ENCODE data around the gene BEGAIN. TPM values are rescaled to one million over a fixed set of nuclear protein-coding genes. Genes with fewer than 3 reads are reported as not detected.

The BEGAIN gene
- total RNA-seq, 1 donor from 2014 or later, result 0.54 TPM

DNA sequence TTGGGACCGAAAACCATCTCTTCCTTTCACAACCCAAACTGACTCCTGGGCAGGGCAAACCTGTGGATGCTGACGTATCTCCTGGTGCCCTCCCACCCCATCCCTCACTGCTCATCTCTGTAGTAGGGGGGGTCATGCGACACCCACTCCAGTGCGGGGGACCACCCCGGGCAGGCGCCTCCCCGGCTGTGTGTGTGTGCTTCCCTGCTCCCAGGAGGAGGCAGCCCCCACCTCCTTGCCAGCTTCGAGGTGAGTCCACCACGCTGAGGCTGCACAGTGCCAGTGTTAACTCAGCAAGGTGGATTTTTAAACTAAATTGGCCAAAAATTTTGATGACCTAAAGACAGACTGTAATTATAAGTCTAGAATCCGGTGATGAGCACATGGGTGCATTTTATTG lies 46.2 kb upstream of the BEGAIN start:
- H3K9me3 Mint-ChIP-seq (ENCODE audit: unreplicated experiment), result peaks cover 6% of the 10 kb centered on the region
- FAIRE-seq, result no peak
- Histone ChIP-seq H2AFZ (ENCODE audit: low read depth, low read length) (no peak overlapping the region), H3K4me2 (ENCODE audit: low read length) (no peak overlapping the region), H3K27me3 (ENCODE audit: insufficient read depth, low read length) (peaks cover 14% of the 10 kb centered on the region), H3K4me1 (ENCODE audit: insufficient read depth, low read length) (no peaks in the 10 kb centered on the region), H3K9me3 (ENCODE audit: insufficient read depth, low read depth, low read length) (no peaks in the 10 kb centered on the region), H3K4me3 (ENCODE audit: insufficient read depth, low read depth, low read length) (no peak overlapping the region), H3K9ac (ENCODE audit: low read length) (no peak overlapping the region), H3K36me3 (ENCODE audit: insufficient read depth, low read length) (no peaks in the 10 kb centered on the region), H3K27ac (ENCODE audit: low read depth, low read length) (no peak overlapping the region), H4K20me1 (ENCODE audit: insufficient read depth, low read length) (no peaks in the 10 kb centered on the region), H3K79me2 (ENCODE audit: insufficient read depth, low read length) (no peaks in the 10 kb centered on the region)
- TF ChIP-seq, protein P1, sequence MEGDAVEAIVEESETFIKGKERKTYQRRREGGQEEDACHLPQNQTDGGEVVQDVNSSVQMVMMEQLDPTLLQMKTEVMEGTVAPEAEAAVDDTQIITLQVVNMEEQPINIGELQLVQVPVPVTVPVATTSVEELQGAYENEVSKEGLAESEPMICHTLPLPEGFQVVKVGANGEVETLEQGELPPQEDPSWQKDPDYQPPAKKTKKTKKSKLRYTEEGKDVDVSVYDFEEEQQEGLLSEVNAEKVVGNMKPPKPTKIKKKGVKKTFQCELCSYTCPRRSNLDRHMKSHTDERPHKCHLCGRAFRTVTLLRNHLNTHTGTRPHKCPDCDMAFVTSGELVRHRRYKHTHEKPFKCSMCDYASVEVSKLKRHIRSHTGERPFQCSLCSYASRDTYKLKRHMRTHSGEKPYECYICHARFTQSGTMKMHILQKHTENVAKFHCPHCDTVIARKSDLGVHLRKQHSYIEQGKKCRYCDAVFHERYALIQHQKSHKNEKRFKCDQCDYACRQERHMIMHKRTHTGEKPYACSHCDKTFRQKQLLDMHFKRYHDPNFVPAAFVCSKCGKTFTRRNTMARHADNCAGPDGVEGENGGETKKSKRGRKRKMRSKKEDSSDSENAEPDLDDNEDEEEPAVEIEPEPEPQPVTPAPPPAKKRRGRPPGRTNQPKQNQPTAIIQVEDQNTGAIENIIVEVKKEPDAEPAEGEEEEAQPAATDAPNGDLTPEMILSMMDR (IDR thresholded peaks at IDR 0.05; ENCODE audit: insufficient read depth, low read depth, low read length), result no peak
- TF ChIP-seq EZH2 (IDR thresholded peaks at IDR 0.05; ENCODE audit: insufficient read depth, low read length), result no peak
- no peaks in the 10 kb centered on the region for H3K4me1 Mint-ChIP-seq (ENCODE audit: low read depth, unreplicated experiment)
- H3K36me3 Mint-ChIP-seq (ENCODE audit: low read depth, unreplicated experiment), result peaks cover 1% of the 10 kb centered on the region
- H3K4me3 Mint-ChIP-seq (ENCODE audit: unreplicated experiment), result no peak overlapping the region
- no peak overlapping the region for H3K27ac Mint-ChIP-seq (ENCODE audit: unreplicated experiment)
- DNase-seq (ENCODE audit: low read depth), result no peak
- H3K27me3 Mint-ChIP-seq (ENCODE audit: low read depth, unreplicated experiment), result peaks cover 68% of the 10 kb centered on the region

DNA sequence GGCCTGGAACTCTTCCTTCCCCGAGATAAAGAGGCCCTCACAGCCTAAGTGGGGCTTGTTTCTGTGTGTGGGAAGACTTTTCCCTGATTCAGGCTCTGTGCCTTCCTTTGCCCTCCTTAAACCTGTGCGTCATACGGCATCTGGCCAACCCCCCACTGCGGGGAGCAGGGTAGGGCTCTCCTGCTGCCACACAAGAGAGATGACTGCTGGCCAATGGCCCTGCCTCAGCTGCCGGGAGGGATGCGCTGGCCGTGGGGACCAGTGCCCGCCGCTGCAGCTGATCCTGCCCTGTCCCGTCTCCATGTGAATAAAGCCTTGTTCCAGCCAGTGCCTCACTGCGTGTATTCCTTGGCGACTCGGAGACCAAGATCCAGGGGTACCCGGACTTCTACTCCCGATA lies 42.5 kb upstream of the BEGAIN start:
- H3K4me1 Mint-ChIP-seq (ENCODE audit: low read depth, unreplicated experiment), result no peaks in the 10 kb centered on the region
- H3K27ac ChIP-seq (ENCODE audit: low read depth, low read length), result no peak overlapping the region
- FAIRE-seq (no peak), DNase-seq (ENCODE audit: low read depth) (peak; percentile 72)
- H3K9me3 Mint-ChIP-seq (ENCODE audit: unreplicated experiment), result peaks cover 20% of the 10 kb centered on the region
- H3K4me1 ChIP-seq (ENCODE audit: insufficient read depth, low read length), result no peaks in the 10 kb centered on the region
- H2AFZ ChIP-seq (ENCODE audit: low read depth, low read length), result no peak overlapping the region
- no peak overlapping the region for H3K4me3 Mint-ChIP-seq (ENCODE audit: unreplicated experiment)
- H3K4me2 ChIP-seq (ENCODE audit: low read length), result no peak overlapping the region
- no peaks in the 10 kb centered on the region for H3K36me3 ChIP-seq (ENCODE audit: insufficient read depth, low read length)
- no peak overlapping the region for H3K9ac ChIP-seq (ENCODE audit: low read length)
- H4K20me1 ChIP-seq (ENCODE audit: insufficient read depth, low read length), result no peaks in the 10 kb centered on the region
- no peak for TF ChIP-seq EZH2 (IDR thresholded peaks at IDR 0.05; ENCODE audit: insufficient read depth, low read length)
- TF ChIP-seq, protein P1 (IDR thresholded peaks at IDR 0.05; ENCODE audit: insufficient read depth, low read depth, low read length), result no peak
- H3K27me3 Mint-ChIP-seq (ENCODE audit: low read depth, unreplicated experiment), result peaks cover 69% of the 10 kb centered on the region
- no peak overlapping the region for H3K4me3 ChIP-seq (ENCODE audit: insufficient read depth, low read depth, low read length)
- peaks cover 2% of the 10 kb centered on the region for H3K36me3 Mint-ChIP-seq (ENCODE audit: low read depth, unreplicated experiment)
- no peak overlapping the region for H3K27ac Mint-ChIP-seq (ENCODE audit: unreplicated experiment)
- no peaks in the 10 kb centered on the region for H3K79me2 ChIP-seq (ENCODE audit: insufficient read depth, low read length)
- peaks cover 26% of the 10 kb centered on the region for H3K27me3 ChIP-seq (ENCODE audit: insufficient read depth, low read length)
- H3K9me3 ChIP-seq (ENCODE audit: insufficient read depth, low read depth, low read length), result no peaks in the 10 kb centered on the region

DNA sequence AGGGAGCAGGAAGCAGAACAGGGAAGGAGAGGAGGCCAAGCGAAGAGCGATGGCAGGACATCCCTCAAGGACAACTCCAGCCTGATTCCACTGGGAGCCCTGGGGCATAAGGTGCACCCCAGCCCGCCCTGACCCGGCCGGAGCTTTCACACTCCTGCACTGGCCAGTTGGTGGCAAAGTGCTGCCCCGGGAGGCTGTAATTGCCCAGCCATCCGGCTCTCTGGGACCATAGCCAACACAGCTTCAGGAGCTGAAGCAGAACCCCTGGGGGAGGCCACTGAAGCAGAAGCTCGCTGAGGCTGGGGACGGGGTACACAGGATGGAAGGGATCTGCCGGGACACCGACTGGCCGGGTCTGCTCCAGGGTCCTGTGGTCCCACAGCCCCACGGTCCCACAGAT lies 41.9 kb upstream of the BEGAIN start:
- no peaks in the 10 kb centered on the region for H3K36me3 ChIP-seq (ENCODE audit: insufficient read depth, low read length)
- no peak overlapping the region for H2AFZ ChIP-seq (ENCODE audit: low read depth, low read length)
- H3K27me3 ChIP-seq (ENCODE audit: insufficient read depth, low read length), result peaks cover 21% of the 10 kb centered on the region
- Mint-ChIP-seq H3K27me3 (ENCODE audit: low read depth, unreplicated experiment) (peaks cover 70% of the 10 kb centered on the region), H3K27ac (ENCODE audit: unreplicated experiment) (no peak overlapping the region), H3K9me3 (ENCODE audit: unreplicated experiment) (peaks cover 23% of the 10 kb centered on the region), H3K4me1 (ENCODE audit: low read depth, unreplicated experiment) (no peaks in the 10 kb centered on the region), H3K4me3 (ENCODE audit: unreplicated experiment) (no peak overlapping the region), H3K36me3 (ENCODE audit: low read depth, unreplicated experiment) (peaks cover 2% of the 10 kb centered on the region)
- H3K4me2 ChIP-seq (ENCODE audit: low read length), result no peak overlapping the region
- H3K79me2 ChIP-seq (ENCODE audit: insufficient read depth, low read length), result no peaks in the 10 kb centered on the region
- TF ChIP-seq, protein P1 (IDR thresholded peaks at IDR 0.05; ENCODE audit: insufficient read depth, low read depth, low read length), result no peak
- TF ChIP-seq EZH2 (IDR thresholded peaks at IDR 0.05; ENCODE audit: insufficient read depth, low read length), result no peak
- no peaks in the 10 kb centered on the region for H3K9me3 ChIP-seq (ENCODE audit: insufficient read depth, low read depth, low read length)
- DNase-seq (ENCODE audit: low read depth) (no peak), FAIRE-seq (no peak)
- H3K9ac ChIP-seq (ENCODE audit: low read length), result no peak overlapping the region
- no peaks in the 10 kb centered on the region for H4K20me1 ChIP-seq (ENCODE audit: insufficient read depth, low read length)
- H3K4me1 ChIP-seq (ENCODE audit: insufficient read depth, low read length), result no peaks in the 10 kb centered on the region
- H3K4me3 ChIP-seq (ENCODE audit: insufficient read depth, low read depth, low read length), result no peak overlapping the region
- no peak overlapping the region for H3K27ac ChIP-seq (ENCODE audit: low read depth, low read length)

All from astrocyte (in vitro differentiated cells and primary cell).